HG02571 (cell line): ENCODE data around the gene CA10.

ENCODE experiments used
- ATAC-seq: cut with Tn5 transposase; IDR thresholded peaks from one replicate; pipeline ENCODE4 v1.9.1; 2021; ENCODE audit warnings: mild to moderate bottlenecking, moderate library complexity; ENCODE audit not compliant: unreplicated experiment

CA10 gene

DNA sequence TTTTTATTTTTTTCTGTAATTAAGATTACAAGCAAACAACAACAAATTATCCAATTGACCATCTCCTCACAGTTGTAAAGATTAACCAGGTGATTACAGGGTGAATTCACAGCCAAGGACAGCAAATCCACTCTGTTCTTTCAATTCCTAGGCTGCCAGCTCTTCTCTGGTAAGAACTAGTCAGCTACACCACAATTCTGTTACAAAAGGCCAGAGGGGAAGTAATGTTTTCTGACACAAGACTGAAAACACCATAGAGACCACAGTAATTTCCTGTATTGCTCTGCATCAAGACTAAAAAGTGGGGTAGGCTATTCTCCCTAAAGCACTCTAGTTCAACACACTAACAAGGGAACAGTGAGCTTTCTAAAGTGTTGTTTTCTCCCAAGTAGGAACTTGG is 10.6 kb downstream of the CA10 start:
- ATAC-seq, result no peak

DNA sequence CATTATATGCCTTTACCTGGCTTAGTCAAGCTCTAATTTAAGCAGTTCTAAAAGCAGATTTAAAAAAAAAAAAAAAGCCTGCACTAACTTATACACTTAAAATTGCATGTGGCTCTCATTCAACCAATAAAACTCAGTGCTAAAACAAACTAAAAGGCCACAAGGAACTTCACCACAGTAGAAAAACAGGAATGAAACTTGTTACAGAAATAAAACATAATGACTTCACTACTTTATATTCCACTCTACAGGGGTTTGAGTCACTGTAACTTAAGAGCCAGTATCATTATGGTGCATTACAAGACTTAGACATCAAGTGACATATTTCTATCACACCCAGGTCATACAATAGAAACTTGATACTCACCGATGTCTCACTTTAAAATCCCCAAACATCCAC is 11.1 kb downstream of the CA10 start:
- ATAC-seq, result no peak

DNA sequence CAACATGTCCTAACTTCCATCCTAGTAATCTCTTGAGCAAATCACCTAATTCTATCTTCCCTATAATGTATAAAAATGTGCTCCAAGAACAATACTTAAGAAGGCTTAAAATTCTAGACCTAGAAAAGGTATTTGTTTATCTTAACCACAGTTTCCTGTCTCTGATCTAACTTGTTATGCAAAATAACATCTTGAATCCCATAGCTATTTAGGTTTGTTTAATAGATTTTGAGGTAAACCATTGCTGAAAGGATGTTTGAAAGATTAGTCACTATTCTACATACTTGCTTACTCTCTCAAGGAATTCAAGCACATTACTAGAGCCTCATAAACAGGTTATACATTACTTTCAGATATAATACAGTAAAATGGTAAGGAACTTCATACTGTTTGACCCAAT is 13.0 kb downstream of the CA10 start:
- no peak for ATAC-seq

DNA sequence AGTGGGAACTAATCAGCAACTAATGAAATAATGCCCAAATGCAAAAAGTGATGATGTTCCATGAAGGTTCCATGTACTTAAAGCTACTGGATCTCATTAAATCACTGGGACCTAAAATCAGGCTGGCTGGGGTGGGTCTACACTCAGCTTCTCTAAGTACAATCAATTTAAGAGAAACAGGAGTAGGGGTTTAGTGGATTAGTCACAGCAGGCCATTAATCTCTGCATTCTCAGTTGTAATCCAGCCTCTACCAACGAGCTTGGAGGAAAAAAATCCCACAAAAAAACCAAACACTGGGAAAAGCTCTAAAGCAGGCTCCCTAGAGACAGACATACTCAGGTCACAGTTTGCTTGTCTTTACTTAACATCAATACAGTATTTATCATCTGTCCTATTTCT is 15.0 kb downstream of the CA10 start:
- ATAC-seq, result no peak

DNA sequence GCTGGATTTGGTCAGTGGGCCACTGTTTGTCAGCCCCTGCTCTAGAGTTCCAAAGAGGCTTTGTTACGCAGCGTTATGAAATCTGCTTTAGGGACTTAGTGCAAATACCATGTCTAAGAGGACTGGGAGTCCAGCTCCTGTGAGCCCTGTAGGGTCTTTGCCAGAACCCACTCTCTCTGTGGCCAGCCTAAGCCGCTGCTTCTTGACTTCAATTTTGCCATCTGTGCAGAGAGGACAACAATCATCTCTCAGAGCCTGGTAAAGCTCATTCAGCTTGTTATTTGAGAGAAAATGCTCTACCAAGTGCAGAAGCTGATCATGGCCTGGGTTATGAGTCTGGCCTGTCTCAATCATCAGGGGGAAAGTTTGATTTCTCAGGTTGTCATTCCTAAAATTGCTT is 17.9 kb downstream of the CA10 start:
- ATAC-seq, result no peak

GRCh38 chr17:52138752-52139151 is 19.8 kb downstream of the CA10 start:
- ATAC-seq, result no peak

GRCh38 chr17:52138350-52138749 is 20.2 kb downstream of the CA10 start:
- no peak for ATAC-seq

GRCh38 chr17:52136166-52136565 is 22.3 kb downstream of the CA10 start:
- ATAC-seq, result no peak

DNA sequence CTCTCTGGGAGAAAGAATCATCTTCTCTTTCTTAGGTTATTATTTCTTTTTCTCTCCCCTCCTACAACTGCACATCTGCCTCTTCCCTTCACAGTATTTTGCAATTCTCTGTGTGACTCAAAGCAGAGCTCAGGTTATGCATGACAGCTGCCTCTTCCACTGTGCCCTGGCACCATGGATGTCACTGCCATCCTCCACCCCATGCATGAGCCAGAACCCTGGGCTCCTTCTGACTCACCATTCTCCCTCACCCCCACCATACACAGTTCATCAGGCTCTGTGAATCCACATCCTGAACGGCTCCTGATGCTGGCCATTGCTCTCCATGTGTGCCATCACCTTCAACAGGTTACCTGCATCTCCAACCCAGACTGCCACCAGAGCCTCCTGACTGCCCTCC is 23.9 kb downstream of the CA10 start:
- no peak for ATAC-seq

DNA sequence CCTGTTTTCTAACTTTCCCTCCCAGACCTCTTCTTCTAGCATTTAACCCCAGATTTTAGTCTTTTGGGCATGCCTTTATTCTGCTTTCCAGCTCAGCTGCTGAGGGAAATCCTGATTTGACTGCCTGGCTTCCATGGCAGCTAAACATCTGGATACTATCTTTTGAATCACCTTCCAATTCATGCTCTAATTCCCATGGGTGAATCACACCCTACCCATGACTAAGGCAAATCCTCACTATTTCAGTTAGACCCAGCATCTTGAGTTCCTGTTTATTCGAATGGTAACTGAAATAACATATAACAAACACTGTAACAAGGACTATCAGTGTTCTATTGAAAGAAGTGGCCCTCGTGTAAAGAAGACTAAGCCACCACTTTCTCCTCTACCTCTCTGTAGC is 29.8 kb downstream of the CA10 start:
- no peak for ATAC-seq

- no peak for ATAC-seq
Observed at GRCh38 chr17:52124993-52125392, 33.5 kb downstream of the CA10 start.

- ATAC-seq, result no peak
Observed at GRCh38 chr17:52124561-52124960, 34.0 kb downstream of the CA10 start.

GRCh38 chr17:52120465-52120864 is 38.0 kb downstream of the CA10 start:
- ATAC-seq, result no peak

DNA sequence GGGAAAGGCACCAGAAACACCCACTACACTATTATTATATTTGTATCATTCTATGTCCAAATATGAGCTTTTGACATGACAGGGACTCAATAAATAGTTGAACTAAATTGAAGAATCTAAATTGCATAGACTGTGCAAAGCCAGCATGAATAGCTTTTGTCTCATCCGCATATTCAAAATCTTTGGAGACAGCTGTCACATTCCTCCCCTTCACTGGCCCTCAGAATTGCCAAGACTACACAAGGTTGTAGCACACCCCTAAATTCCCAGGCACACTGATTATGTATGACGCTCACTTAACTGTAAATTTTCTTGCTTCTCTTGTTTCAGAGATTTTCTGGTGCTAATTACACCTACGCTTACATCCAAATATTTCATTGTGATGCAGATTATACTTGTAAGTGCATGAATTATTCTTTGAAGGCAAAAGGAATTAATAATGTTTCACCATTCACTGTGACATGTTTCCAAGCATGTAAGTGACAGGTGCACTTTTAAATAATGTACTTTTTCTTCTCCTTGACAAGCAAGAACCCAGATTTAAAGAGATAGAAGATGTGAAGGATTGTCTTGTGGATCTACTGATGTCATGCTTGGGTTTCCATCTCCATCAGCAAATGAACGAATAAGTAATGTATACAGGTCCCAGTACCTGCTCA is 47.5 kb downstream of the CA10 start:
- no peak for ATAC-seq

DNA sequence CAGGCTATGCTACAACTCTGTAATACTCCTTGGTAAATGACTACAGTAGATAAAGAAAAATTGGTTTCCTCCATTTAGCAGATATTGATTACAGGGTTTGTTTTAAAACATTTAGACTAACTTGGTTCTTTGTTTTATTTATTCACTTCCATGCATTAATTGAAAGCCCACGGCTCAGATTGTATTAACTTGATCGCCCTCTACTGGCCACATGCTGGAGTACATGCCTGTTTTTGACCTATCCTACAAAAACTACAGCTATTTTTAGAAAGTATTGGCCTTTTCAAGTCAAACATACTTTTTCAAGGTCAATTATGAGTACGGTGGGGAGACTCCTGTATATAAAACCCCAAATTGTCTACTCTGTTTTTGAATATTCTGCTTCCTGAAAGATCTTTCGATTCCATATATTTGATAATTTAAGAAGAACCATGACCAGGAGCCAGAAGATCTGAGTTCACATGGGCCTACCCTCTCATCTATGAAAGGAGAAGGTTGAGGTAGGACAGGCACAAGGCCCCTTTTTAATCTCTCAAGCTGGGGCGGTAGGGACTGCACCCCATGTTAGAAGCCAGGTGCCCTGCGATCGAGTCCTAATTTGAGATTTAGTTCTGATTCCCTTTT is 51.8 kb downstream of the CA10 start:
- peak; percentile 50 for ATAC-seq

DNA sequence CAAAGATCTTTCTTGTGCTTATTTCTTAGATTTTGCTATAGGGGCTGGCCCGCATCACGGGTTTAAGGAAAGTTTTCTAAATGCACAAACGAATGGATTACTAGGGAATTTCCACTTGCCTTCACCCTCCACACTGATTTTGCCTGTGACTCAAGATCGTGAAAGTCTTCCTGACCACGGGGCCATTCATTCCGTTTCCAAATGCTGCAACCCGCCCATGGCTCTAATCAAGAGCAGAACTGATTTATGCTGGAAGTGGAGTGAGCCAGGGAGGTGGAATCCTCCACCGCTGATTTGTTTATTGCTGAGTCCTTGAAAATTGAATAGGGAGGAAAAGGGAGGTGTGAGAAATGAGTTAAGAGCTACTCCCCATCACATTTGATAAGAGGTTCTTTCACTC is 52.4 kb downstream of the CA10 start:
- ATAC-seq, result no peak

GRCh38 chr17:52105591-52105990 is 52.9 kb downstream of the CA10 start:
- no peak for ATAC-seq

DNA sequence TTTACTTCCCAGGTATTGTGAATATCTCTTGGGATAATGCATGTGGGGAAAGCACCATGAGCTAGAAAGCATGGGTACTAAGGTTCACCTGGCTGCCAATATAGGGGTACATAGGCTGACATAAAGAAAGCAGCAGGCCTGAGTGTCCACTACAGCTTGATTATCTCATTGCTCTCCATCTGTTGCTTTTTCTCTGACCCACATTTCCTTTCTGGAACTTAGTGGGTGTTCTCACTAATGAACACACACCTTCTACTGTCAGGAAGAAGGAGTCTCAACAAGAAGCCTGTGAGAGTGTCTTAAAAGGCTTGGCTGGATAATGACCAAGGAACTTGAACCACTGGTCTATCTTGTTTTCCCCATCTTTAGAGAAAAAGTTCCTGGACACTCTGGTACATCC is 62.5 kb downstream of the CA10 start:
- ATAC-seq, result no peak

DNA sequence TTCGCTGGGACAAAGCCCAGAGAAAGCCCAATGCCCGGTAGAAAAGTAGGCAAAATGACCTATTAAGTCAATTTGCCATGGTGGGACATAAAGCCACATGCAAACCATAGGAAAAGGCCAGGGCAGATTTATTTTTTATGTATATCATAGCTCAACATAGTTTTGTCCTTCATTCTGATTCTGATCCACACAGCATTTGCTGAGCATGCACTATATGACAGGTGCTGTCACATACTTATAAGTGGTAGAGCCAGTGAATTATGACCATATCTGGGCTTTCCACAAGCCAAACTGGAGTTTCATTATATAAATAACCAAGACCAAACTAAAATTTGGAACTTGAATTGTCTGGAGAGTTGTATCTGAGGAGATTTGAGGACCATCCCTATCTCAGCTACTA is 74.3 kb downstream of the CA10 start:
- ATAC-seq, result no peak

DNA sequence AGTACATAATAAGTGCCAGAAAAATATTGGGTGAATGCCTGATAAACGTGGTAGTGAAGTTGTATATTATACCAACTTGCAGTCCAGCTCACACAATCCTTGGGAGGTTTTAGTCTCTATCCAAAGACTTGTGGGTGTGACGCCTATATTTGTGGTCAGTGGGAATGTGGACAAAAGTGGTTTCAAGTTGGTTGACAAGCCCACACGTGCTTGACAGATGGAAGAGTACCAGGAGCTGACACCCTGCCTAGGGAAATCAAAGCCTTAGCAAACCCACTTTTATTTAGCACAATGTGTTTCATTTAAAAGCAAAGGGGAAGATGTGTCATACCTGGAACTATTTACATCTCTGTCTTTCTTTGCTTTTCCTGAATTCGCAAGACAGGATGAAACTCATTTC is 79.0 kb downstream of the CA10 start:
- ATAC-seq, result no peak

- no peak for ATAC-seq
Observed at GRCh38 chr17:52071712-52072111, 86.8 kb downstream of the CA10 start.

DNA sequence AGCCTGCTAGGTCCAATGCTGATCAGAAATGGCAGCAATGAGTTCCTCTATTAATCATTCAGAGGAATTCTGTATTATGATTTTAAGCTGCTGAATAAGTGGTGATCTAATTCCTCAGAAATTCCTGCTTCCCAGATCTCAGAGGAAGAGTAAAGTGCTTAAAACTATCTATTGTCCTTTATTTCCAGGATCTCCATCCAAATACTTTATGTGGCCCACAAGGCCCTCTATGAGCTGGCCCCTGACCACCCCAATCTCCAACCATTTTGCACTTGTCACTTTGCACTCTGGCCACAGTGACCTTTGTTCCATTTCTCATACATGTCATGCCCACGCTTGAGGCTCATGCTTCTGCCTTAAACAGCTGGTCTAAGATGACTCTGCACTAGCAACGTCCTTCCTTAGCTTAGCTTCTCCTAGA is 93.7 kb downstream of the CA10 start:
- no peak for ATAC-seq

DNA sequence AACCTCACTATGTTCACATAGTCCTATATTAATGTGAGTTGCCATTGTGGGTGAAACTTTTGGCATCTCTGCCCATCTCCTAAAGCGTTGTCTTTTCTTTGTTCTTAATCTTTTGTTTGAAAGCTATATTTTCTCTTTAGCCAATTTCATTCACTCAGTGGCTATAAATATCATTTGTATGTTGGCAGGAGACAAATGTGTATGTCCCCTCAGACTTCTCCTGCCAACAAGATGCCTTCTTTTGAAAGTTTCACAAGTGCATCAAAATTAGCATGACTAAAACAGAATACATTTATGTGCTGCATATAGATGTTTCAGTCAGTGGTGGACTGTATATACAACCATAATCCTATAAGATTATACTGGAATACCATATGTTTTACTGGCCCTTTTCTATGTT is 109.0 kb downstream of the CA10 start:
- no peak for ATAC-seq
